OCI-LY3 (cell line): ENCODE data around the gene PLCZ1.

Experiments used
- H2AFZ ChIP-seq: fragments of 200-600, 300-600 bp; shearing (Covaris generic); 2 replicates; pipeline ENCODE4 v1.6.0; 2014; ENCODE audit warnings: antibody characterized with exemption, low read depth, low read length
- H3K27ac ChIP-seq: fragments of 200-600, 300-600 bp; sonication (generic); 2 replicates; pipeline ENCODE4 v1.5.1; 2014; ENCODE audit warnings: mild to moderate bottlenecking, low read length, moderate library complexity, mixed read lengths
- H3K27me3 ChIP-seq: fragments of 200-600, 300-600 bp; sonication (generic); 2 replicates; pipeline ENCODE4 v1.6.1; 2014; ENCODE audit warnings: low read depth, low read length, mixed read lengths
- H3K36me3 ChIP-seq: fragments of 200-600, 300-600 bp; sonication (generic); replicated peaks from 2 replicates; pipeline ENCODE3; 2014; ENCODE audit warnings: low read depth, low read length, mixed read lengths
- H3K4me1 ChIP-seq: fragments of 300-600, 200-600 bp; sonication (generic); 2 replicates; pipeline ENCODE4 v1.6.1; 2014; ENCODE audit warnings: low read length, mixed read lengths
- H3K4me2 ChIP-seq: fragments of 200-600, 300-600 bp; sonication (generic); 2 replicates; pipeline ENCODE4 v1.6.1; 2014; ENCODE audit warnings: low read length, mixed read lengths
- H3K4me3 ChIP-seq: fragments of 300-600, 200-600 bp; sonication (generic); 2 replicates; pipeline ENCODE4 v1.5.1; 2014; ENCODE audit warnings: antibody characterized with exemption, mild to moderate bottlenecking, low read length, moderate library complexity
- H3K79me2 ChIP-seq: fragments of 300-600, 200-600 bp; shearing (Covaris generic); 2 replicates; pipeline ENCODE4 v1.6.1; 2014; ENCODE audit warnings: mild to moderate bottlenecking, low read length, mixed read lengths
- H3K9ac ChIP-seq: fragments of 300-600, 200-600 bp; shearing (Covaris generic); 2 replicates; pipeline ENCODE4 v1.6.0; 2014; ENCODE audit warnings: mild to moderate bottlenecking, low read length, moderate library complexity
- H3K9me3 ChIP-seq: fragments of 200-600, 300-600 bp; shearing (Covaris generic); 2 replicates; pipeline ENCODE4 v1.6.1; 2014; ENCODE audit warnings: low read length, mixed read lengths; ENCODE audit not compliant: insufficient read depth
- H4K20me1 ChIP-seq: fragments of 200-600, 300-600 bp; sonication (generic); 2 replicates; pipeline ENCODE4 v1.6.1; 2016; ENCODE audit warnings: low read length, mixed read lengths; ENCODE audit not compliant: insufficient read depth
- EZH2phosphoT487 ChIP-seq: fragments of 200-600 bp; shearing (Covaris generic); IDR thresholded peaks from 2 replicates; pipeline ENCODE4 v1.6.1; 2018; ENCODE audit warnings: antibody characterized with exemption, mixed run types, low read depth
- TF ChIP-seq, protein P1 (sequence below): fragments of 200-600, 300-600 bp; sonication (generic); IDR thresholded peaks from 2 replicates; pipeline ENCODE4 v1.5.1; 2014; ENCODE audit warnings: antibody characterized with exemption, low read length, low read depth

Gene PLCZ1

GRCh38 chr12:18754124-18754707 is 16.4 kb upstream of the PLCZ1 start:
- no peaks in the 10 kb centered on the region for H4K20me1 ChIP-seq
- no peaks in the 10 kb centered on the region for H3K9me3 ChIP-seq
- H3K27ac ChIP-seq, result no peak overlapping the region
- H3K79me2 ChIP-seq, result no peaks in the 10 kb centered on the region
- H3K27me3 ChIP-seq, result no peaks in the 10 kb centered on the region
- H3K36me3 ChIP-seq, result no peaks in the 10 kb centered on the region
- no peak overlapping the region for H3K9ac ChIP-seq
- no peak overlapping the region for H3K4me2 ChIP-seq
- H2AFZ ChIP-seq, result no peak overlapping the region
- H3K4me1 ChIP-seq, result no peaks in the 10 kb centered on the region
- TF ChIP-seq EZH2phosphoT487, result no peak
- TF ChIP-seq, protein P1, sequence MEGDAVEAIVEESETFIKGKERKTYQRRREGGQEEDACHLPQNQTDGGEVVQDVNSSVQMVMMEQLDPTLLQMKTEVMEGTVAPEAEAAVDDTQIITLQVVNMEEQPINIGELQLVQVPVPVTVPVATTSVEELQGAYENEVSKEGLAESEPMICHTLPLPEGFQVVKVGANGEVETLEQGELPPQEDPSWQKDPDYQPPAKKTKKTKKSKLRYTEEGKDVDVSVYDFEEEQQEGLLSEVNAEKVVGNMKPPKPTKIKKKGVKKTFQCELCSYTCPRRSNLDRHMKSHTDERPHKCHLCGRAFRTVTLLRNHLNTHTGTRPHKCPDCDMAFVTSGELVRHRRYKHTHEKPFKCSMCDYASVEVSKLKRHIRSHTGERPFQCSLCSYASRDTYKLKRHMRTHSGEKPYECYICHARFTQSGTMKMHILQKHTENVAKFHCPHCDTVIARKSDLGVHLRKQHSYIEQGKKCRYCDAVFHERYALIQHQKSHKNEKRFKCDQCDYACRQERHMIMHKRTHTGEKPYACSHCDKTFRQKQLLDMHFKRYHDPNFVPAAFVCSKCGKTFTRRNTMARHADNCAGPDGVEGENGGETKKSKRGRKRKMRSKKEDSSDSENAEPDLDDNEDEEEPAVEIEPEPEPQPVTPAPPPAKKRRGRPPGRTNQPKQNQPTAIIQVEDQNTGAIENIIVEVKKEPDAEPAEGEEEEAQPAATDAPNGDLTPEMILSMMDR, result no peak
- H3K4me3 ChIP-seq, result no peak overlapping the region

GRCh38 chr12:18753481-18754123 is 15.8 kb upstream of the PLCZ1 start:
- no peaks in the 10 kb centered on the region for H3K27me3 ChIP-seq
- no peaks in the 10 kb centered on the region for H3K9me3 ChIP-seq
- H3K9ac ChIP-seq, result no peak overlapping the region
- no peaks in the 10 kb centered on the region for H3K79me2 ChIP-seq
- H4K20me1 ChIP-seq, result no peaks in the 10 kb centered on the region
- no peaks in the 10 kb centered on the region for H3K4me1 ChIP-seq
- TF ChIP-seq, protein P1, result no peak
- TF ChIP-seq EZH2phosphoT487, result no peak
- no peak overlapping the region for H3K4me2 ChIP-seq
- no peak overlapping the region for H3K27ac ChIP-seq
- H3K4me3 ChIP-seq, result no peak overlapping the region
- no peak overlapping the region for H2AFZ ChIP-seq
- no peaks in the 10 kb centered on the region for H3K36me3 ChIP-seq

DNA sequence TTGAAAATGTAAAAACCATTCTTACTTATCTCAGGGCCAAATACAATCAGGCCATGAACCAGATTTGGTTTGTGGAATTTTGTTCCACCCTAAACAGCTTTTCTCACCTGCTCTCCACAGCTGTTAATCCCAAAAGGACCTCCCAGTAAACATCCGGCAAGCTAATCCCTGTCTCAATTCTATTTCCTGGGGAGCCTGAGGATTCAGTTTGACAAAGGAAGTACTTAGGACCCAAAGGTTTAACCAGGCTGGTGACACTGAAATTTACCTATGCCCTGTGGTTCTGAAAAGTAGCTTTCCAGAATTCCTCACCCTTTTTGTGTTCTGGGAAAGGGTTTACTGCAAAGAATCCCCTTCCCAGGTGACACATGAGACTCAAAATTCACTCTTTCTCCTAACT is 15.1 kb upstream of the PLCZ1 start:
- no peaks in the 10 kb centered on the region for H3K79me2 ChIP-seq
- H4K20me1 ChIP-seq, result no peaks in the 10 kb centered on the region
- no peaks in the 10 kb centered on the region for H3K27me3 ChIP-seq
- H3K36me3 ChIP-seq, result no peaks in the 10 kb centered on the region
- no peak overlapping the region for H3K9ac ChIP-seq
- H2AFZ ChIP-seq, result no peak overlapping the region
- no peak overlapping the region for H3K4me2 ChIP-seq
- no peak overlapping the region for H3K4me3 ChIP-seq
- no peak for TF ChIP-seq EZH2phosphoT487
- TF ChIP-seq, protein P1, result no peak
- H3K27ac ChIP-seq, result no peak overlapping the region
- H3K4me1 ChIP-seq, result no peaks in the 10 kb centered on the region
- no peaks in the 10 kb centered on the region for H3K9me3 ChIP-seq

DNA sequence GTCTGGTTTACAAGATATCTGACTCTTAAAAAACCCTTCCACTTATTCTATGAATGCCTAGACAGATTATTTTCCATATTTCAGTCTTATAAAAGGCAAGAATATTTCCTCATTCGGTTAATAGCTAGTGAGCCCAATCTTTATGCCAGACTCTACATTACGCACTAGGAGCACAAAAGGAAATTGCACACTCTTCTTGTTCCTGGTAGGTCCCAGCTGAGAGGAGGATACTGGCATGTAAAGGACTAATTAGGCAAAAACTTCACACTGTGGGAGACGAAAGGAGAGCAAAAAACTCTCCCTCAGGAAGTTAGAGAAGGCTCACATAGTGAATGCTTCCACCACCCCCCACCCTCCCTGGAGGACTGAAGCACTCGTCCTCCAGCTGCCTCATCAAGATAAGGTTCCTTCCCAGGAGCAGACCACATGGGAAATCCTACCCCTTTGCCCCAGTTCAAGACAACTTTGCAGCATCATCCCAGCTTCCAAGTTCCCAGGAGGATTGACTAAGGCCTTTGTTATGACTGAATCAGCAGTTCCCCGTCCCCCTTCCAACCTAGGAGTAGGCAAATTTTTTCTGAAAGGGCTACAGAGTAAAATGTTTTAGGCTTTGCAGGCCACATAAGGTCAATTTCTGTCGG is 14.6 kb upstream of the PLCZ1 start:
- Histone ChIP-seq H2AFZ (no peak overlapping the region), H3K36me3 (no peaks in the 10 kb centered on the region), H3K4me1 (no peaks in the 10 kb centered on the region), H3K4me2 (no peak overlapping the region), H3K27me3 (no peaks in the 10 kb centered on the region), H4K20me1 (no peaks in the 10 kb centered on the region), H3K9ac (no peak overlapping the region), H3K27ac (no peak overlapping the region), H3K9me3 (no peaks in the 10 kb centered on the region), H3K4me3 (no peak overlapping the region), H3K79me2 (no peaks in the 10 kb centered on the region)
- TF ChIP-seq, protein P1, result no peak
- TF ChIP-seq EZH2phosphoT487, result no peak
